ENCODE measurements around the gene FRMD4B. TPM values are rescaled to one million over a fixed set of nuclear protein-coding genes. Genes with fewer than 3 reads are reported as not detected.
A peak's percentile ranks its signal among the peaks of the same experiment; 100 is the strongest.

FRMD4B gene
- total and polyA plus RNA-seq, 2 experiments from 2014 or later, result 6.4 to 12.8 TPM

DNA sequence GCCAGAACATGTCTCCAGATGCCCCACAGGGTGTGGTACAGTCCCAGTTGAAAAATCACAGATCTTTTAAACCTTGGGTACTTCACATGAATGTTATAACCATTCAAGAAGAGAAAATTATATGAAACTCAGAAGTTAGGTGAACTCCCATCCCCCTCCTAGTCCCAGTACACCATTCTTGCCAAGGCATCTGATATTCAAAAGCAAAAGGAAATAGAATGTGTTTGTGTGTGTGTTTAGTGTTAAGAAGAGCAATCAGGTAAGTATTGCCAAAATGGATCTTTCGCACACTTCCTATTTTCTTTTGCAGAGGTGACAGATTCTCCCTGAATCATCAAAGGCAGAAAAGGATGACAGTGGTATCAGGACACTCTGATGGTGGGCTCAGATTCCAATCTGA is 219.4 kb downstream of the FRMD4B start (continued):
- no peak for TF ChIP-seq POLR2AphosphoS5 (IDR thresholded peaks at IDR 0.05; ENCODE audit: low read depth)
- no peak for TF ChIP-seq STAT1 (IDR thresholded peaks at IDR 0.05; ENCODE audit: unreplicated experiment)
- no peak for TF ChIP-seq ZNF114 (CRISPR knock-in tag; IDR thresholded peaks at IDR 0.05)
- TF ChIP-seq, protein P1, sequence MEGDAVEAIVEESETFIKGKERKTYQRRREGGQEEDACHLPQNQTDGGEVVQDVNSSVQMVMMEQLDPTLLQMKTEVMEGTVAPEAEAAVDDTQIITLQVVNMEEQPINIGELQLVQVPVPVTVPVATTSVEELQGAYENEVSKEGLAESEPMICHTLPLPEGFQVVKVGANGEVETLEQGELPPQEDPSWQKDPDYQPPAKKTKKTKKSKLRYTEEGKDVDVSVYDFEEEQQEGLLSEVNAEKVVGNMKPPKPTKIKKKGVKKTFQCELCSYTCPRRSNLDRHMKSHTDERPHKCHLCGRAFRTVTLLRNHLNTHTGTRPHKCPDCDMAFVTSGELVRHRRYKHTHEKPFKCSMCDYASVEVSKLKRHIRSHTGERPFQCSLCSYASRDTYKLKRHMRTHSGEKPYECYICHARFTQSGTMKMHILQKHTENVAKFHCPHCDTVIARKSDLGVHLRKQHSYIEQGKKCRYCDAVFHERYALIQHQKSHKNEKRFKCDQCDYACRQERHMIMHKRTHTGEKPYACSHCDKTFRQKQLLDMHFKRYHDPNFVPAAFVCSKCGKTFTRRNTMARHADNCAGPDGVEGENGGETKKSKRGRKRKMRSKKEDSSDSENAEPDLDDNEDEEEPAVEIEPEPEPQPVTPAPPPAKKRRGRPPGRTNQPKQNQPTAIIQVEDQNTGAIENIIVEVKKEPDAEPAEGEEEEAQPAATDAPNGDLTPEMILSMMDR (conservative IDR thresholded peaks at IDR 0.05; ENCODE audit: low read depth in 2 of 2), result no peak
- TF ChIP-seq NANOG (IDR thresholded peaks at IDR 0.05; ENCODE audit: borderline replicate concordance), result no peak
- TF ChIP-seq JUNB (IDR thresholded peaks at IDR 0.05; ENCODE audit: unreplicated experiment), result no peak

DNA sequence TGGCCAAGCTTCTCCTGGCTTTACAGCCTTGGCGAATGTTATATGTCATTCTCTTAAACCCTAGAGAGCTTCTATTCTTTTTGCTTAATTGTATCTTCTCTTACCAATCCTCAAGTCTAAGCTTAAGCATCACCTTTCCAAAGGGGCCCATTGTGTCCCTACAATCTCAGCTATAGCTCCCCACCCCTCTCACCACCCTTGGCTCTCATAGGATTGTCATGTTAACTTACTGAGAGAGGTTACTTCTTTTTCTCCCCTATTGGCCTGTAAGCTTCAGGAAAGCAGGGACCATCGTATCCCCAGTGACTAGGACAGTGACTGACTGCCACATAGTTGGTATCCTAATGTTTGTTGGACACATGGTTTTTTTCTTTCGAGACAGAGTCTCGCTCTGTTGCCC is 220.1 kb downstream of the FRMD4B start:
- H3K27me3 ChIP-seq (ENCODE audit: insufficient read depth), result no peaks in the 10 kb centered on the region
- Mint-ChIP-seq H3K9me3 (no peaks in the 10 kb centered on the region), H3K4me1 (peaks cover 13% of the 10 kb centered on the region; the same call in 2 of the 3 replicates), H3K36me3 (ENCODE audit: low read depth) (no peaks in the 10 kb centered on the region), H3K27ac (no peak overlapping the region), H3K27me3 (ENCODE audit: insufficient read depth, low read depth, poor library complexity) (no peaks in the 10 kb centered on the region), H3K4me3 (no peak overlapping the region)
- H3K4me2 ChIP-seq, result no peak overlapping the region
- H3F3A ChIP-seq (replicated peaks; ENCODE audit: low read depth), result no peaks in the 10 kb centered on the region
- ATAC-seq, result peak; percentile 88
- H3K36me3 ChIP-seq (ENCODE audit: insufficient read depth), result no peaks in the 10 kb centered on the region
- H3K79me2 ChIP-seq (replicated peaks; ENCODE audit: insufficient read depth), result no peaks in the 10 kb centered on the region
- no peak overlapping the region for H3K27ac ChIP-seq (ENCODE audit: low read depth)
- DNase-seq (ENCODE audit: low spot score), result no peak
- no peak overlapping the region for H3K4me3 ChIP-seq
- no peak overlapping the region for H2AFZ ChIP-seq
- H3K9me2 ChIP-seq (ENCODE audit: insufficient read depth), result no peaks in the 10 kb centered on the region
- no peaks in the 10 kb centered on the region for H4K20me1 ChIP-seq (replicated peaks; ENCODE audit: insufficient read depth)
- H3K4me1 ChIP-seq (ENCODE audit: insufficient read depth), result peaks cover 3% of the 10 kb centered on the region; the same call in 1 of the 2 replicates
- TF ChIP-seq ZNF331 (CRISPR knock-in tag; IDR thresholded peaks at IDR 0.05; ENCODE audit: low read depth) (no peak), POLR2AphosphoS5 (IDR thresholded peaks at IDR 0.05; ENCODE audit: low read depth) (no peak), NANOG (IDR thresholded peaks at IDR 0.05; ENCODE audit: borderline replicate concordance) (no peak), JUNB (IDR thresholded peaks at IDR 0.05; ENCODE audit: unreplicated experiment) (no peak)
- TF ChIP-seq, protein P1 (conservative IDR thresholded peaks at IDR 0.05; ENCODE audit: low read depth in 2 of 2), result no peak
- TF ChIP-seq, protein P2, sequence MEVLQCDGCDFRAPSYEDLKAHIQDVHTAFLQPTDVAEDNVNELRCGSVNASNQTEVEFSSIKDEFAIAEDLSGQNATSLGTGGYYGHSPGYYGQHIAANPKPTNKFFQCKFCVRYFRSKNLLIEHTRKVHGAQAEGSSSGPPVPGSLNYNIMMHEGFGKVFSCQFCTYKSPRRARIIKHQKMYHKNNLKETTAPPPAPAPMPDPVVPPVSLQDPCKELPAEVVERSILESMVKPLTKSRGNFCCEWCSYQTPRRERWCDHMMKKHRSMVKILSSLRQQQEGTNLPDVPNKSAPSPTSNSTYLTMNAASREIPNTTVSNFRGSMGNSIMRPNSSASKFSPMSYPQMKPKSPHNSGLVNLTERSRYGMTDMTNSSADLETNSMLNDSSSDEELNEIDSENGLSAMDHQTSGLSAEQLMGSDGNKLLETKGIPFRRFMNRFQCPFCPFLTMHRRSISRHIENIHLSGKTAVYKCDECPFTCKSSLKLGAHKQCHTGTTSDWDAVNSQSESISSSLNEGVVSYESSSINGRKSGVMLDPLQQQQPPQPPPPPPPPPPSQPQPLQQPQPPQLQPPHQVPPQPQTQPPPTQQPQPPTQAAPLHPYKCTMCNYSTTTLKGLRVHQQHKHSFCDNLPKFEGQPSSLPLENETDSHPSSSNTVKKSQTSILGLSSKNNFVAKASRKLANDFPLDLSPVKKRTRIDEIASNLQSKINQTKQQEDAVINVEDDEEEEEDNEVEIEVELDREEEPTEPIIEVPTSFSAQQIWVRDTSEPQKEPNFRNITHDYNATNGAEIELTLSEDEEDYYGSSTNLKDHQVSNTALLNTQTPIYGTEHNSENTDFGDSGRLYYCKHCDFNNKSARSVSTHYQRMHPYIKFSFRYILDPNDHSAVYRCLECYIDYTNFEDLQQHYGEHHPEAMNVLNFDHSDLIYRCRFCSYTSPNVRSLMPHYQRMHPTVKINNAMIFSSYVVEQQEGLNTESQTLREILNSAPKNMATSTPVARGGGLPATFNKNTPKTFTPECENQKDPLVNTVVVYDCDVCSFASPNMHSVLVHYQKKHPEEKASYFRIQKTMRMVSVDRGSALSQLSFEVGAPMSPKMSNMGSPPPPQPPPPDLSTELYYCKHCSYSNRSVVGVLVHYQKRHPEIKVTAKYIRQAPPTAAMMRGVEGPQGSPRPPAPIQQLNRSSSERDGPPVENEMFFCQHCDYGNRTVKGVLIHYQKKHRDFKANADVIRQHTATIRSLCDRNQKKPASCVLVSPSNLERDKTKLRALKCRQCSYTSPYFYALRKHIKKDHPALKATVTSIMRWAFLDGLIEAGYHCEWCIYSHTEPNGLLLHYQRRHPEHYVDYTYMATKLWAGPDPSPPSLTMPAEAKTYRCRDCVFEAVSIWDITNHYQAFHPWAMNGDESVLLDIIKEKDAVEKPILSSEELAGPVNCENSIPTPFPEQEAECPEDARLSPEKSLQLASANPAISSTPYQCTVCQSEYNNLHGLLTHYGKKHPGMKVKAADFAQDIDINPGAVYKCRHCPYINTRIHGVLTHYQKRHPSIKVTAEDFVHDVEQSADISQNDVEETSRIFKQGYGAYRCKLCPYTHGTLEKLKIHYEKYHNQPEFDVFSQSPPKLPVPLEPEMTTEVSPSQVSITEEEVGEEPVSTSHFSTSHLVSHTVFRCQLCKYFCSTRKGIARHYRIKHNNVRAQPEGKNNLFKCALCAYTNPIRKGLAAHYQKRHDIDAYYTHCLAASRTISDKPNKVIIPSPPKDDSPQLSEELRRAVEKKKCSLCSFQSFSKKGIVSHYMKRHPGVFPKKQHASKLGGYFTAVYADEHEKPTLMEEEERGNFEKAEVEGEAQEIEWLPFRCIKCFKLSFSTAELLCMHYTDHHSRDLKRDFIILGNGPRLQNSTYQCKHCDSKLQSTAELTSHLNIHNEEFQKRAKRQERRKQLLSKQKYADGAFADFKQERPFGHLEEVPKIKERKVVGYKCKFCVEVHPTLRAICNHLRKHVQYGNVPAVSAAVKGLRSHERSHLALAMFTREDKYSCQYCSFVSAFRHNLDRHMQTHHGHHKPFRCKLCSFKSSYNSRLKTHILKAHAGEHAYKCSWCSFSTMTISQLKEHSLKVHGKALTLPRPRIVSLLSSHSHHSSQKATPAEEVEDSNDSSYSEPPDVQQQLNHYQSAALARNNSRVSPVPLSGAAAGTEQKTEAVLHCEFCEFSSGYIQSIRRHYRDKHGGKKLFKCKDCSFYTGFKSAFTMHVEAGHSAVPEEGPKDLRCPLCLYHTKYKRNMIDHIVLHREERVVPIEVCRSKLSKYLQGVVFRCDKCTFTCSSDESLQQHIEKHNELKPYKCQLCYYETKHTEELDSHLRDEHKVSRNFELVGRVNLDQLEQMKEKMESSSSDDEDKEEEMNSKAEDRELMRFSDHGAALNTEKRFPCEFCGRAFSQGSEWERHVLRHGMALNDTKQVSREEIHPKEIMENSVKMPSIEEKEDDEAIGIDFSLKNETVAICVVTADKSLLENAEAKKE (CRISPR knock-in tag; IDR thresholded peaks at IDR 0.05), result no peak
- TF ChIP-seq, protein P3, sequence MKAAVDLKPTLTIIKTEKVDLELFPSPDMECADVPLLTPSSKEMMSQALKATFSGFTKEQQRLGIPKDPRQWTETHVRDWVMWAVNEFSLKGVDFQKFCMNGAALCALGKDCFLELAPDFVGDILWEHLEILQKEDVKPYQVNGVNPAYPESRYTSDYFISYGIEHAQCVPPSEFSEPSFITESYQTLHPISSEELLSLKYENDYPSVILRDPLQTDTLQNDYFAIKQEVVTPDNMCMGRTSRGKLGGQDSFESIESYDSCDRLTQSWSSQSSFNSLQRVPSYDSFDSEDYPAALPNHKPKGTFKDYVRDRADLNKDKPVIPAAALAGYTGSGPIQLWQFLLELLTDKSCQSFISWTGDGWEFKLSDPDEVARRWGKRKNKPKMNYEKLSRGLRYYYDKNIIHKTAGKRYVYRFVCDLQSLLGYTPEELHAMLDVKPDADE (IDR thresholded peaks at IDR 0.05), result no peak
- TF ChIP-seq, protein P4, sequence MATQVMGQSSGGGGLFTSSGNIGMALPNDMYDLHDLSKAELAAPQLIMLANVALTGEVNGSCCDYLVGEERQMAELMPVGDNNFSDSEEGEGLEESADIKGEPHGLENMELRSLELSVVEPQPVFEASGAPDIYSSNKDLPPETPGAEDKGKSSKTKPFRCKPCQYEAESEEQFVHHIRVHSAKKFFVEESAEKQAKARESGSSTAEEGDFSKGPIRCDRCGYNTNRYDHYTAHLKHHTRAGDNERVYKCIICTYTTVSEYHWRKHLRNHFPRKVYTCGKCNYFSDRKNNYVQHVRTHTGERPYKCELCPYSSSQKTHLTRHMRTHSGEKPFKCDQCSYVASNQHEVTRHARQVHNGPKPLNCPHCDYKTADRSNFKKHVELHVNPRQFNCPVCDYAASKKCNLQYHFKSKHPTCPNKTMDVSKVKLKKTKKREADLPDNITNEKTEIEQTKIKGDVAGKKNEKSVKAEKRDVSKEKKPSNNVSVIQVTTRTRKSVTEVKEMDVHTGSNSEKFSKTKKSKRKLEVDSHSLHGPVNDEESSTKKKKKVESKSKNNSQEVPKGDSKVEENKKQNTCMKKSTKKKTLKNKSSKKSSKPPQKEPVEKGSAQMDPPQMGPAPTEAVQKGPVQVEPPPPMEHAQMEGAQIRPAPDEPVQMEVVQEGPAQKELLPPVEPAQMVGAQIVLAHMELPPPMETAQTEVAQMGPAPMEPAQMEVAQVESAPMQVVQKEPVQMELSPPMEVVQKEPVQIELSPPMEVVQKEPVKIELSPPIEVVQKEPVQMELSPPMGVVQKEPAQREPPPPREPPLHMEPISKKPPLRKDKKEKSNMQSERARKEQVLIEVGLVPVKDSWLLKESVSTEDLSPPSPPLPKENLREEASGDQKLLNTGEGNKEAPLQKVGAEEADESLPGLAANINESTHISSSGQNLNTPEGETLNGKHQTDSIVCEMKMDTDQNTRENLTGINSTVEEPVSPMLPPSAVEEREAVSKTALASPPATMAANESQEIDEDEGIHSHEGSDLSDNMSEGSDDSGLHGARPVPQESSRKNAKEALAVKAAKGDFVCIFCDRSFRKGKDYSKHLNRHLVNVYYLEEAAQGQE (IDR thresholded peaks at IDR 0.05; ENCODE audit: unreplicated experiment), result no peak
